K562 (cell line): ENCODE data around the gene UBR4. TPM values are rescaled to one million over a fixed set of nuclear protein-coding genes. Genes with fewer than 3 reads are reported as not detected.

Experiments used
- CBX8 ChIP-seq: fragments of 200-600 bp; sonication (generic); IDR thresholded peaks from 2 replicates; pipeline ENCODE4 v1.6.1; 2012; ENCODE audit warnings: borderline replicate concordance, mixed run types, low read depth, mild to moderate bottlenecking, moderate library complexity, mixed read lengths, low read length, control low read depth, inconsistent platforms; ENCODE audit not compliant: poor library complexity, severe bottlenecking; ENCODE audit errors: extremely low read depth
- CEBPG ChIP-seq, 3 experiments: fragments of 200-800 bp in 1 of 3; sonication (Bioruptor generic) in 1 of 3; sonication (generic) in 1 of 3; formaldehyde crosslinking in 1 of 3; IDR thresholded peaks in 2 of 3; conservative IDR thresholded peaks in 1 of 3; 2 replicates each; pipeline versions ENCODE4 v1.6.1 to v1.8.0; 2016 to 2022; ENCODE audit warnings: missing compliant biosample characterization in 2 of 3, missing genetic modification characterization in 2 of 3, mild to moderate bottlenecking in 1 of 3, missing genetic modification reagents in 1 of 3
- CHD7 ChIP-seq: fragments of 200-600 bp; sonication (generic); IDR thresholded peaks from one replicate; pipeline ENCODE4 v1.6.1; 2012; ENCODE audit warnings: mild to moderate bottlenecking, low read depth, low read length, inconsistent platforms
- ELF1 ChIP-seq: fragments of 200-800 bp; sonication (Bioruptor generic); IDR thresholded peaks from 2 replicates; pipeline ENCODE4 v1.6.1; 2016; ENCODE audit warnings: missing genetic modification characterization, missing compliant biosample characterization
- ELF2 ChIP-seq: fragments of 250-450 bp; sonication (Bioruptor Pico); IDR thresholded peaks from 2 replicates; pipeline ENCODE4 v1.5.0; 2021; ENCODE audit warnings: mild to moderate bottlenecking
- NEUROD1 ChIP-seq: fragments of 150-350 bp; IDR thresholded peaks from 2 replicates; pipeline ENCODE4 v1.6.1; 2014; ENCODE audit warnings: borderline replicate concordance, low read length, low read depth; ENCODE audit not compliant: partially characterized antibody
- SIRT6 ChIP-seq: IDR thresholded peaks from one replicate; pipeline ENCODE4 v1.6.1; 2012; ENCODE audit warnings: low read depth, mild to moderate bottlenecking, control low read depth, inconsistent platforms, low read length, moderate library complexity
- ZC3H4 ChIP-seq: sonication (generic); formaldehyde crosslinking; IDR thresholded peaks from 2 replicates; pipeline ENCODE4 v1.9.0; 2021; ENCODE audit warnings: missing genetic modification reagents, borderline replicate concordance
- ZNF134 ChIP-seq: fragments of 250-450 bp; sonication (Bioruptor Pico); conservative IDR thresholded peaks from 2 replicates; pipeline ENCODE4 v1.4.0; 2020
- polyA plus RNA-seq, 8 experiments: library from polyadenylated mRNA; depleted of rRNA in 4 of 8; stranded (reverse) in 5 of 8; unstranded in 3 of 8; fragments of >200 nt; fragmentation: Nextera tagmentation in 2 of 8; fragmentation: Illumina TruSeq in 1 of 8; extraction: Ambion mirVana in 2 of 8; extraction: Trizol in 1 of 8; gene quantifications; 2 replicates each; pipeline versions ENCODE4 v1.2.1 to v1.2.3, GENCODE V29; 2011 to 2014; ENCODE audit warnings: inconsistent platforms in 1 of 8, missing spikeins in 1 of 8
- total RNA-seq, 7 experiments: library from RNA; depleted of rRNA in 6 of 7; stranded (reverse); fragments of >200 nt in 6 of 7; fragmentation: Illumina TruSeq in 2 of 7; extraction: Trizol in 2 of 7; gene quantifications; 2 replicates each; pipeline versions ENCODE4 v1.2.1 to v1.2.3, GENCODE V29; 2011 to 2021; ENCODE audit warnings: low replicate concordance in 1 of 7

UBR4 gene
- total and polyA plus RNA-seq, 9 of the 15 experiments (the other 6 are each of a cell fraction or from before 2014, with no cell fraction given), result 55.4 to 277 (median 123) TPM

GRCh38 chr1:19209990-19210771 lies at the start of gene UBR4 (continued):
- TF ChIP-seq ELF1 (tag), result peak; percentile 78
- TF ChIP-seq CBX8, result no peak
- TF ChIP-seq NEUROD1, result peak; percentile 80
- peak; percentile 99 for TF ChIP-seq CEBPG (CRISPR knock-in tag; IDR thresholded peaks at IDR 0.05)
- peak; percentile 99 for TF ChIP-seq CEBPG (tag; conservative IDR thresholded peaks at IDR 0.05 in 1 of 2, IDR thresholded peaks at IDR 0.05 in 1 of 2)
- TF ChIP-seq ZC3H4 (CRISPR knock-in tag), result no peak
- TF ChIP-seq ELF2, result peak; percentile 58
- TF ChIP-seq ZNF134, result no peak
- TF ChIP-seq SIRT6, result no peak
- TF ChIP-seq CHD7, result no peak
